ENCODE measurements around the gene TSPO2.

TSPO2 gene

DNA sequence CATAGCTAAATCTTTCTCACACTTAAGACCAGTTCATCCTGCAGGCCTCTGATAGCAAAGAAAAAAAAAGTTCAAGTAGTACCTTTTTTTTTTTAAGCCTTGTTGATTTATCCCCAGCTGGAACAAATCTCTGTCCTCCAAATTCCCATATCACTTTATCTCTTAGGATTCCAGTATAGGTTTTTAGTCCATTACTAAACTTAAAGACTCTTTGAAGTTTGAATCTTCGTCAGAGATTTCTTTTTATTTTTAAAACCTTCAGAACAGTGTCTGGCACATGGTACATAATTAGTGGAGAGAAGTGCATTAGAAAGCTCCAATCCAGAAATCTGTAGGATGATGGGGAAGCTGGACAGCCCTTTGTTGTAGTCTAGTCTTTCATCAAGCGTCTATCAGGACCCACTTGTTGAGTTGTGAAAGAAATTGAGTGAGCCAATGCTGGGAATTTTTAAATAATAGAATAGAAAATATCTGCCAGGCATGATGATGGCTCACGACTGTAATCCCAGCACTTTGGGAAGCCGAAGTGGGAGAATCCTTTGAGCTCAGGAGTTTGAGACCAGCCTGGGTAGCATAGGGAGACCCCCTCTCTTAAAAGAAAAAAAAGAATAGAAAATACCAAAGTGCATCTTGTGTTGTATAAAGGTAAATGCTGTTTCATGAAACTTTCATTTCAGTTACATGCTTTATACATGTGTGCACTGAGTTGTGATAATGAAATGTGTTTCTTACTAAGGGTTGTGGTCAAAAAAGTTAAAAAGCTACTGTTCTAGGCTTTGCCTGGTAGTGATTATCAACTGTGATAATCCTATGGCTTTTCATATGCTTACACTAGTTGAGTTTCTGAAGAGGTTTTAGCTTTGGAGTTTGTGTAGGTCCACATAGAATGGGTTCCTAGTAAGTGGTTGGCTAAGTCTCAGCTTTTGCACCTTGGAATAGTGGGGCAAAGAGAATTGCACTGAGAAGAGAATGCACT, 33.7 kb downstream of the TSPO2 start:
- TF ChIP-seq, protein P1, sequence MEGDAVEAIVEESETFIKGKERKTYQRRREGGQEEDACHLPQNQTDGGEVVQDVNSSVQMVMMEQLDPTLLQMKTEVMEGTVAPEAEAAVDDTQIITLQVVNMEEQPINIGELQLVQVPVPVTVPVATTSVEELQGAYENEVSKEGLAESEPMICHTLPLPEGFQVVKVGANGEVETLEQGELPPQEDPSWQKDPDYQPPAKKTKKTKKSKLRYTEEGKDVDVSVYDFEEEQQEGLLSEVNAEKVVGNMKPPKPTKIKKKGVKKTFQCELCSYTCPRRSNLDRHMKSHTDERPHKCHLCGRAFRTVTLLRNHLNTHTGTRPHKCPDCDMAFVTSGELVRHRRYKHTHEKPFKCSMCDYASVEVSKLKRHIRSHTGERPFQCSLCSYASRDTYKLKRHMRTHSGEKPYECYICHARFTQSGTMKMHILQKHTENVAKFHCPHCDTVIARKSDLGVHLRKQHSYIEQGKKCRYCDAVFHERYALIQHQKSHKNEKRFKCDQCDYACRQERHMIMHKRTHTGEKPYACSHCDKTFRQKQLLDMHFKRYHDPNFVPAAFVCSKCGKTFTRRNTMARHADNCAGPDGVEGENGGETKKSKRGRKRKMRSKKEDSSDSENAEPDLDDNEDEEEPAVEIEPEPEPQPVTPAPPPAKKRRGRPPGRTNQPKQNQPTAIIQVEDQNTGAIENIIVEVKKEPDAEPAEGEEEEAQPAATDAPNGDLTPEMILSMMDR (IDR thresholded peaks at IDR 0.05) = no peak

DNA sequence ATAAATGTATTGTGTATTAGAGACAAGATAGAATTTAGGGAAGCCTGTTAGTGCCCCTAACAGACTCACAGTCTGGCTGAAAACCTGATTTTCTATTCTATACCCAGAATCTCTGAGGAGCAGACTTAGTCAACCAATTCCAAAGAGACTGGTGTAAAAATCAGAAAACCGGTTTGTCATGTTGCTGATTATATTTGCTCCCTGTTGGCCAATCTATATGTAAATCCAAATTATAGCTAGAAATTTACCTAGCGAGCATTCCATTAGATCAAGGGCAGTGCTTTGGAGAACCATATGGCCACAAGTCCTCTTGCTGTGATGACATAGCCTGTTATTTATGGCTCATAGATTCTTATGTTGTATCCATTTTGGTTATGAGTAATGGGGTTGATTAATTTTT, 35.3 kb downstream of the TSPO2 start:
- TF ChIP-seq, protein P1 (IDR thresholded peaks at IDR 0.05) = no peak

DNA sequence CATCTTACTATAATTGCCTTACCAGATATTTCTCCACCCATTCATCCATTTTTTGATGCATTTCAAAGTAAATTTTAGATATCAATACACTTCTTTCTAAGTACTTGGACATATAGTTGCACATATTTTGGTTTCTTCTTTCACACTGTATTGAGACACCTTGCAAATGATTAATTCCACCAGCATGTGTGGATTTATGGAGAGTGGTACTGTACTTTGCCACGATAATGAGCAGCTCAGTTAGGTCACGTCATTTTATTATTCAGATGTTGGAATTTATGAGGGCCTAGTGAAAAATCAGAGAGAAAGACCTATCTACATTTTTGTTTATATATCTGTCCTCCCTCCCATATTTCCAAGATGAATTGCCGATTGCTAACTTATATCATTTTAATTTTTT, 35.8 kb downstream of the TSPO2 start:
- TF ChIP-seq, protein P1 (IDR thresholded peaks at IDR 0.05) = no peak

DNA sequence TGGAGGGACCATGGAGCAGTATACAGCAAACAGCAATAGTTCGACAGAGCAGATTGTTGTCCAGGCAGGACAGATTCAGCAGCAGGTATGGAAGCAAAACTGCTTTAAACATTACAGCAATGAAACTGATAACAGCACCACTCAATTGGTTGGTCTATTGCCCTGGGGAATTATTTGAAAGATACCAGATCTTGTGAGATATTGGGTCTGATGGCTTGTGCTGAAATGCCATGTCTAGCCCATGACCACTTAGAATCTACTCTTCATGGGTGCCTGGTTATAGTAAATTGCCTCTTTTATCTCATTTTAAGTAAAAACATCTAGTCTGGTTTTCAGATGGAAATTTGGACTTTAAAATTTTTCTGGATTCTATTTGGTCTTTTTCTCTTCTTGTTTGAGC, 36.8 kb downstream of the TSPO2 start:
- TF ChIP-seq, protein P1 (IDR thresholded peaks at IDR 0.05) = no peak

DNA sequence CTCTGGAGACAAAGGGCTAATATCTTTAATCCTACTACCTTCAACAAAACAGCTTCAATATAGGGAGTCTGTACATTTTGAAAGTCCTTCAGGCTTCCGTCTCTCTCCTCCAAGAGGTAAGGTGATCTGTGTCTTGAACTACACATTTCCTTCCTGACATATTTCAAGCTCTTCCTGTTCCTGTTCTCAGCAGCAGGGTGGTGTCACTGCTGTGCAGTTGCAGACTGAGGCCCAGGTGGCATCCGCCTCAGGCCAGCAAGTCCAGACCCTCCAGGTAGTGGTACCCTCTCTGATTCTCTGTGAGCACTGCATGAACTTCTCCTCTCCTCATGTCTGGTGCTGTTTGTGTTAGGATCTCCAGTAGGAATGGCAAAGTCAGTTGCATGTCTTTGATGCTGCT, 38.4 kb downstream of the TSPO2 start:
- TF ChIP-seq, protein P1 (IDR thresholded peaks at IDR 0.05) = no peak

DNA sequence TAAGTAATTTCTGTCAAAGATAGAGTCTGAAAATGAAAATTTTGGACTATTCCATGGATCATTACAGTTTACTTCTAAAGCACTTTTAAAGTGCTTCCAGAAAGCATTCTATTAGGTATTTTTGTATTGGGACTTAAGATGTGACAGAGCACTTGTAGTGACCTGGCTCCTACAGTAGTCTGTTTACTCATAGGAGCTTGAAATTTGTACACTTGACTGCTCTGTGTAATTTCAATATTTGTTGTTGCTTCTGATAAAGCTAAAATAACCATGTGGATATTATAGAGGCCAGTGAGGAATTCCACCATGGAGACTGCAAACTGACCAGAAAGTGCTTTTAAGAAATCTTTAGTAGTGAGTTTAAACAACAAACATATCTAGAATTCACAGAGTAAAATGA, 40.8 kb downstream of the TSPO2 start:
- TF ChIP-seq, protein P1 (IDR thresholded peaks at IDR 0.05) = no peak

DNA sequence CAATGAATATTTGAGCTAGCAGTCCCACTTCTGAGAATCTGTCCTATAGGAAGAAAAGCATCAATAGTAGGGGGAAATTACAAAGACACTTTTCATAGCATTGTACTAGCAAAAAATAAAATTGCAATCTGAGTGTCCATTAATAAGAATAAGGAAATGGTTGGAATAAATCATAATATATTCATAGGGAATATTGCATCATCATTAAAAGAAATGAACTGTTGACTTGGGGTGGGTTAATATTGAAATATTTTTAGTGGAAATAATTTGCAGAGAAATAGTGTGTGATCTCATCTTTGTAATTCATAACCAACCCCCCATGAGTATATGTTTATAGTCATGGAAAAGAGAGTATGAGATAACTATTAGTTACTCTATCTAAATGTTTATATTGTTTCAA, 42.9 kb downstream of the TSPO2 start:
- TF ChIP-seq, protein P1 (IDR thresholded peaks at IDR 0.05) = no peak

Data from LNCAP (cell line).